Spleen (tissue), 11 donors: ENCODE data around the gene ABCA10. TPM values are rescaled to one million over a fixed set of nuclear protein-coding genes. Genes with fewer than 3 reads are reported as not detected.
"Not testable (repeated sequence)": the region's sequence is repeated elsewhere in the genome, so short reads cannot be mapped to it uniquely, and the experiment has no call there.

Source experiments
- DNase-seq: peaks from one replicate; pipeline ENCODE4 v3.0.0-alpha.2; 2020
- H3K27ac ChIP-seq, 8 donors: fragments of 200-600 bp; sonication (generic) in 7 of 8; 1 replicate in 4 of 8; 2 replicates in 4 of 8; pipeline versions ENCODE4 v1.5.0 to v1.8.0; 2016 to 2021; ENCODE audit warnings: inconsistent platforms in 4 of 8, mild to moderate bottlenecking in 4 of 8, moderate library complexity in 1 of 8
- H3K27me3 ChIP-seq, 7 donors: fragments of 200-600 bp; sonication (generic) in 6 of 7; replicated peaks in 1 of 7; 1 replicate in 4 of 7; 2 replicates in 3 of 7; pipeline versions ENCODE4 v1.5.0 to v1.8.0; 2016 to 2021; ENCODE audit warnings: inconsistent platforms in 3 of 7, mild to moderate bottlenecking in 1 of 7
- H3K36me3 ChIP-seq, 6 donors: fragments of 200-600 bp; sonication (generic) in 5 of 6; 1 replicate in 4 of 6; 2 replicates in 2 of 6; pipeline versions ENCODE4 v1.5.0 to v1.8.0; 2016 to 2021; ENCODE audit warnings: inconsistent platforms in 2 of 6
- H3K4me1 ChIP-seq, 6 donors: fragments of 200-600 bp; sonication (generic) in 5 of 6; 1 replicate in 3 of 6; 2 replicates in 3 of 6; pipeline versions ENCODE4 v1.5.0 to v1.8.0; 2016 to 2021; ENCODE audit warnings: inconsistent platforms in 3 of 6
- H3K4me3 ChIP-seq, 8 donors: fragments of 200-600 bp; sonication (generic) in 7 of 8; 1 replicate in 4 of 8; 2 replicates in 4 of 8; pipeline versions ENCODE4 v1.5.0 to v1.8.0; 2016 to 2021; ENCODE audit warnings: inconsistent platforms in 4 of 8, mild to moderate bottlenecking in 4 of 8, moderate library complexity in 2 of 8
- H3K9me3 ChIP-seq, 8 donors: fragments of 200-600 bp; sonication (generic) in 7 of 8; 1 replicate in 4 of 8; 2 replicates in 4 of 8; pipeline versions ENCODE4 v1.5.0 to v1.8.0; 2016 to 2021; ENCODE audit warnings: inconsistent platforms in 4 of 8
- CTCF ChIP-seq, 11 experiments: fragments of 200-600 bp in 7 of 11; fragments of 450-650 bp in 4 of 11; sonication (generic) in 4 of 11; IDR thresholded peaks in 8 of 11; conservative IDR thresholded peaks in 3 of 11; 1 replicate in 7 of 11; 2 replicates in 4 of 11; pipeline versions ENCODE4 v1.4.0 to v1.8.0; 2016 to 2021; ENCODE audit warnings: antibody characterized with exemption in 11 of 11, inconsistent platforms in 4 of 11, mild to moderate bottlenecking in 1 of 11
- POLR2A ChIP-seq, 3 donors: fragments of 450-650 bp; IDR thresholded peaks; one replicate each; pipeline ENCODE4 v1.5.1; 2017; ENCODE audit warnings: antibody characterized with exemption in 3 of 3, mild to moderate bottlenecking in 1 of 3
- POLR2AphosphoS5 ChIP-seq, 3 donors: sonication (generic); formaldehyde crosslinking; IDR thresholded peaks; one replicate each; pipeline ENCODE4 v1.5.1; 2017; ENCODE audit warnings: antibody characterized with exemption in 3 of 3
- WGBS, 5 donors: extraction: QIAGEN DNeasy Blood & Tissue Kit in 3 of 5; methylation state at CpG; one replicate each; pipeline versions ENCODE4 v1.1.5 to v1.1.7; 2013 to 2018; 5-methylcytosine and 5-hydroxymethylcytosine counted together
- intact Hi-C: fragments of 100-400 bp; cut with DNase I; formaldehyde crosslinking; loops from one replicate; pipeline ENCODE4 v1.15.0; 2023; ENCODE audit warnings: low total_unique reads
- polyA plus RNA-seq, 3 donors: library from polyadenylated mRNA; stranded (reverse); fragments of 200-250 nt; gene quantifications; one replicate each; pipeline ENCODE4 v1.2.1, GENCODE V29; 2013
- total RNA-seq, 7 donors: library from RNA; depleted of rRNA in 3 of 7; stranded (reverse); fragments of >200 nt in 3 of 7; fragmentation: NEBNext Ultra II Directional in 4 of 7; extraction: Animal tissue kit (Norgen Biotek cat#: 25700) in 4 of 7; gene quantifications; one replicate each; pipeline versions ENCODE4 v1.1.0 to v1.2.1, GENCODE V29; 2016 to 2021
- donor health status: healthy with polysubstance abuse.
- donor health status: DM: no; HTN: no; CAD: no; lungs with moderate emphysema.
- donor health status: DM: no; HTN: no; CAD: no.
- donor health status: Bipolar disorder and iron deficiency.
- donor health status: healthy.
- donor health status: DM: no; HTN: no; CAD: no.
- donor health status: DM: yes; HTN: yes; CAD: no.

Gene ABCA10
- total and polyA plus RNA-seq, 10 donors: 1.5 to 4.9 (median 2.4) TPM

- Histone ChIP-seq H3K36me3 (no peaks in the 10 kb centered on the region), H3K27me3 (no peaks in the 10 kb centered on the region), H3K4me1 (no peaks in the 10 kb centered on the region), H3K4me3 (no peak overlapping the region), H3K27ac (no peak overlapping the region), H3K9me3 (no peaks in the 10 kb centered on the region)
- intact Hi-C loops: no loop called here
- TF ChIP-seq POLR2AphosphoS5 (IDR thresholded peaks at IDR 0.05) (no peak), POLR2A (IDR thresholded peaks at IDR 0.05) (no peak), CTCF (IDR thresholded peaks at IDR 0.05 in 8 of 11, conservative IDR thresholded peaks at IDR 0.05 in 3 of 11) (no peak)
- no peak for DNase-seq
- 53 to 67% (median 59%) methylated on average over 4 of the region's 4 CpGs for WGBS, 5 donors
These were observed 21.5 kb downstream of the ABCA10 start for GRCh38 chr17:69207151-69207550.

GRCh38 chr17:69198238-69198637 lies 30.4 kb downstream of the ABCA10 start:
- Histone ChIP-seq H3K27me3 (no peaks in the 10 kb centered on the region), H3K27ac (no peak overlapping the region), H3K9me3 (peaks cover 0 to 6% (median 0%) of the 10 kb centered on the region in 8 donors), H3K4me1 (no peaks in the 10 kb centered on the region), H3K4me3 (no peak overlapping the region), H3K36me3 (no peaks in the 10 kb centered on the region)
- TF ChIP-seq POLR2AphosphoS5 (IDR thresholded peaks at IDR 0.05) (no peak), CTCF (IDR thresholded peaks at IDR 0.05 in 8 of 11, conservative IDR thresholded peaks at IDR 0.05 in 3 of 11) (no peak), POLR2A (IDR thresholded peaks at IDR 0.05) (no peak)
- DNase-seq: no peak
- intact Hi-C loops: no loop called here
- WGBS, 5 donors: 78 to 91% (median 85%) methylated on average over 6 of the region's 6 CpGs

GRCh38 chr17:69196105-69196653 lies 32.4 kb downstream of the ABCA10 start:
- H3K27ac ChIP-seq, H3K4me1 ChIP-seq, intact Hi-C loops, H3K4me3 ChIP-seq, DNase-seq, H3K36me3 ChIP-seq, H3K27me3 ChIP-seq, H3K9me3 ChIP-seq: not testable (repeated sequence)
- 96 to 98% (median 97%) methylated on average over 25 to 40 of the region's 40 CpGs for WGBS, 5 donors

GRCh38 chr17:69192754-69193153 lies 35.9 kb downstream of the ABCA10 start:
- no peaks in the 10 kb centered on the region for H3K27me3 ChIP-seq
- H3K36me3 ChIP-seq: no peaks in the 10 kb centered on the region
- intact Hi-C loops: no loop called here
- no peak for TF ChIP-seq CTCF (IDR thresholded peaks at IDR 0.05 in 8 of 11, conservative IDR thresholded peaks at IDR 0.05 in 3 of 11)
- TF ChIP-seq POLR2AphosphoS5 (IDR thresholded peaks at IDR 0.05): no peak
- no peak for TF ChIP-seq POLR2A (IDR thresholded peaks at IDR 0.05)
- H3K4me3 ChIP-seq: no peak overlapping the region
- no peak for DNase-seq
- H3K27ac ChIP-seq: no peak overlapping the region
- H3K9me3 ChIP-seq: peaks cover 0 to 6% (median 0%) of the 10 kb centered on the region in 8 donors
- H3K4me1 ChIP-seq: no peaks in the 10 kb centered on the region

- no peaks in the 10 kb centered on the region for H3K36me3 ChIP-seq
- H3K4me1 ChIP-seq: no peaks in the 10 kb centered on the region
- H3K4me3 ChIP-seq: no peak overlapping the region
- H3K27me3 ChIP-seq: no peaks in the 10 kb centered on the region
- 83 to 96% (median 91%) methylated on average over 2 of the region's 2 CpGs for WGBS, 5 donors
- intact Hi-C loops: no loop called here
- no peaks in the 10 kb centered on the region for H3K9me3 ChIP-seq
- DNase-seq: no peak
- H3K27ac ChIP-seq: no peak overlapping the region
- TF ChIP-seq CTCF (IDR thresholded peaks at IDR 0.05 in 8 of 11, conservative IDR thresholded peaks at IDR 0.05 in 3 of 11): no peak
- TF ChIP-seq POLR2AphosphoS5 (IDR thresholded peaks at IDR 0.05): no peak
- TF ChIP-seq POLR2A (IDR thresholded peaks at IDR 0.05): no peak
These were observed 39.8 kb downstream of the ABCA10 start for GRCh38 chr17:69188796-69189195.
